Smooth muscle cell (in vitro differentiated cells): ENCODE data around the gene GATA2. TPM values are rescaled to one million over a fixed set of nuclear protein-coding genes. Genes with fewer than 3 reads are reported as not detected.

Experiments
- DNase-seq: peaks from one replicate; lab custom pipeline; 2025; ENCODE audit not compliant: unreplicated experiment; lab: John Stamatoyannopoulos, UW
- H2AFZ ChIP-seq: fragments of 200-600 bp; sonication (generic); 2 replicates; pipeline ENCODE4 v1.6.0; 2016; ENCODE audit warnings: antibody characterized with exemption, low read depth, mild to moderate bottlenecking
- H3F3A ChIP-seq: fragments of 200-600 bp; sonication (generic); 2 replicates; pipeline ENCODE4 v1.6.0; 2017; ENCODE audit warnings: antibody characterized with exemption, low read depth
- H3K27ac ChIP-seq: fragments of 200-600 bp; sonication (generic); 2 replicates; pipeline ENCODE4 v1.5.1; 2016; ENCODE audit warnings: low read depth, mild to moderate bottlenecking
- H3K27me3 ChIP-seq: fragments of 200-600 bp; sonication (generic); 2 replicates; pipeline ENCODE4 v1.6.1; 2016; ENCODE audit warnings: low read depth, mild to moderate bottlenecking
- H3K36me3 ChIP-seq: fragments of 200-600 bp; sonication (generic); 2 replicates; pipeline ENCODE4 v1.5.1; 2016; ENCODE audit warnings: low read depth
- H3K4me1 ChIP-seq: fragments of 200-600 bp; sonication (generic); 2 replicates; pipeline ENCODE4 v1.5.1; 2016; ENCODE audit warnings: low read depth
- H3K4me2 ChIP-seq: fragments of 200-600 bp; sonication (generic); 2 replicates; pipeline ENCODE4 v1.6.0; 2016; ENCODE audit warnings: mild to moderate bottlenecking
- H3K4me3 ChIP-seq: fragments of 200-600 bp; sonication (generic); 2 replicates; pipeline ENCODE4 v1.5.1; 2016; ENCODE audit warnings: mild to moderate bottlenecking
- H3K79me2 ChIP-seq: fragments of 200-600 bp; sonication (generic); 2 replicates; pipeline ENCODE4 v1.6.0; 2016; ENCODE audit warnings: low read depth, mild to moderate bottlenecking
- H3K9ac ChIP-seq: fragments of 200-600 bp; sonication (generic); 2 replicates; pipeline ENCODE4 v1.6.0; 2016; ENCODE audit warnings: low read depth
- H3K9me3 ChIP-seq: fragments of 200-600 bp; sonication (generic); replicated peaks from 2 replicates; pipeline ENCODE4 v1.5.1; 2016; ENCODE audit warnings: low read depth
- H4K20me1 ChIP-seq: fragments of 200-600 bp; sonication (generic); 2 replicates; pipeline ENCODE4 v1.6.0; 2016; ENCODE audit warnings: low read depth
- CTCF ChIP-seq: fragments of 200-600 bp; sonication (generic); IDR thresholded peaks from 2 replicates; pipeline ENCODE4 v1.5.1; 2017; ENCODE audit warnings: borderline replicate concordance, mild to moderate bottlenecking, antibody characterized with exemption; ENCODE audit not compliant: insufficient read depth, poor library complexity, severe bottlenecking
- WGBS: methylation state at CpG from one replicate; pipeline ENCODE4 v1.1.7; 2016; ENCODE audit warnings: low lambda C conversion rate; 5-methylcytosine and 5-hydroxymethylcytosine counted together
- polyA plus RNA-seq: library from polyadenylated mRNA; unstranded; fragments of >200 nt; fragmentation: Nextera tagmentation; extraction: Ambion mirVana; gene quantifications from 2 replicates; pipeline ENCODE4 v1.2.1, GENCODE V29; 2016
- total RNA-seq: library from RNA; depleted of rRNA; stranded (reverse); fragments of >200 nt; gene quantifications from 2 replicates; pipeline ENCODE4 v1.2.3, GENCODE V29; 2014

GATA2 gene
- total RNA-seq = 3.2 and 5.8 TPM in 2 replicates
- 6.8 and 10.4 TPM in 2 replicates for polyA plus RNA-seq

GRCh38 chr3:128492671-128493569 is at the start of gene GATA2:
Gene GATA2 (minus strand): TSS chr3:128493201. CDS start chr3:128487031, 6,170 bp downstream.
- no peak within 1 kb of the TSS for H3K9ac ChIP-seq
- peaks cover 6% of the 10 kb centered on the region for H3F3A ChIP-seq
- no peaks in the 10 kb centered on the region for H3K79me2 ChIP-seq
- H3K9me3 ChIP-seq = no peaks in the 10 kb centered on the region
- H3K4me3 ChIP-seq = peak within 1 kb of the TSS; percentile 21
- TF ChIP-seq CTCF = no peak
- H3K27me3 ChIP-seq = peaks cover 80% of the 10 kb centered on the region
- 9% methylated on average over 57 of the region's 78 CpGs for WGBS
- peak within 1 kb of the TSS; percentile 97 for H3K4me2 ChIP-seq
- no peak within 1 kb of the TSS for H3K27ac ChIP-seq
- H3K36me3 ChIP-seq = no peaks in the 10 kb centered on the region
- no peak within 1 kb of the TSS for H2AFZ ChIP-seq
- no peak for DNase-seq
- peaks cover 70% of the 10 kb centered on the region for H4K20me1 ChIP-seq
- H3K4me1 ChIP-seq = peaks cover 40% of the 10 kb centered on the region

DNA sequence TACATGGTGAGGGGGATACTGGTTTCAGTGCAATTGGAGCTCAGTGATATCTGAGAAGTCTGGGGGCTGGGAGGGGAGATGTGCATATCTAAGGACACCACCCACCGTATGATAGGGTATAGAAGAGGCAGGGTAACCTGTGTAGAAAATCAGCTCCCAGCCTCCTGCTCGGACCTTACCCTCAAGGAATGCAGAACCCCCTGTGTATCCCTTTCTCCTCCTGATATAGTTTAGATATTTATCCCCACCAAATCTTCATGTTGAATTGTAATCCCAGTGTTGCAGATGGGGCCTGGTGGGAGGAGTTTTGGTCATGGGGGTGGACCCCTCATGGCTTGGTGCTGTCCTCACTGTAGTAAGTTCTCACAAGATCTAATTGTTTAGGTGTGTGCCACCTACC is 48.2 kb upstream of the GATA2 start:
- no peaks in the 10 kb centered on the region for H4K20me1 ChIP-seq
- peaks cover 6% of the 10 kb centered on the region for H3K27me3 ChIP-seq
- H3K79me2 ChIP-seq = no peaks in the 10 kb centered on the region
- 79% methylated on average over 2 of the region's 2 CpGs for WGBS
- no peaks in the 10 kb centered on the region for H3K36me3 ChIP-seq
- H3K9me3 ChIP-seq = no peaks in the 10 kb centered on the region
- H3K27ac ChIP-seq = no peak overlapping the region
- H3K4me2 ChIP-seq = no peak overlapping the region
- H3K4me1 ChIP-seq = no peaks in the 10 kb centered on the region
- no peak overlapping the region for H3K4me3 ChIP-seq
- H3F3A ChIP-seq = no peaks in the 10 kb centered on the region
- H2AFZ ChIP-seq = no peak overlapping the region
- DNase-seq = no peak
- TF ChIP-seq CTCF = no peak
- no peak overlapping the region for H3K9ac ChIP-seq

- Histone ChIP-seq H3K79me2 (no peaks in the 10 kb centered on the region), H2AFZ (no peak overlapping the region), H3K36me3 (no peaks in the 10 kb centered on the region), H3K27ac (no peak overlapping the region), H3K27me3 (peaks cover 12% of the 10 kb centered on the region), H3F3A (no peaks in the 10 kb centered on the region), H3K4me1 (no peaks in the 10 kb centered on the region), H4K20me1 (no peaks in the 10 kb centered on the region), H3K9me3 (no peaks in the 10 kb centered on the region), H3K4me2 (no peak overlapping the region), H3K9ac (no peak overlapping the region), H3K4me3 (no peak overlapping the region)
- no peak for DNase-seq
- WGBS = 91% methylated on average over 3 of the region's 3 CpGs
- no peak for TF ChIP-seq CTCF
Measured at GRCh38 chr3:128539376-128539775, 46.4 kb upstream of the GATA2 start.
